Stomach (tissue), 4 donors: ENCODE results near the gene RASSF3.

Experiments
- EP300 ChIP-seq: sonication (generic); formaldehyde crosslinking; IDR thresholded peaks from one replicate; pipeline ENCODE4 v1.6.1; 2017; ENCODE audit warnings: antibody characterized with exemption
- POLR2A ChIP-seq, 4 donors: fragments of 450-650 bp; IDR thresholded peaks; one replicate each; pipeline ENCODE4 v1.6.1; 2016; ENCODE audit warnings: antibody characterized with exemption in 4 of 4, control low read depth in 2 of 4, mild to moderate bottlenecking in 1 of 4, moderate library complexity in 1 of 4
- POLR2AphosphoS5 ChIP-seq, 3 donors: sonication (generic); formaldehyde crosslinking; IDR thresholded peaks; one replicate each; pipeline ENCODE4 v1.6.1; 2016; ENCODE audit warnings: antibody characterized with exemption in 3 of 3
- TF ChIP-seq, protein P1 (sequence below), 7 experiments: fragments of 450-650 bp in 4 of 7; fragments of 200-600 bp in 3 of 7; sonication (generic) in 3 of 7; IDR thresholded peaks; one replicate each; pipeline ENCODE4 v1.5.1; 2016 to 2019; ENCODE audit warnings: antibody characterized with exemption in 7 of 7, control low read depth in 2 of 7, mild to moderate bottlenecking in 1 of 7

DNA sequence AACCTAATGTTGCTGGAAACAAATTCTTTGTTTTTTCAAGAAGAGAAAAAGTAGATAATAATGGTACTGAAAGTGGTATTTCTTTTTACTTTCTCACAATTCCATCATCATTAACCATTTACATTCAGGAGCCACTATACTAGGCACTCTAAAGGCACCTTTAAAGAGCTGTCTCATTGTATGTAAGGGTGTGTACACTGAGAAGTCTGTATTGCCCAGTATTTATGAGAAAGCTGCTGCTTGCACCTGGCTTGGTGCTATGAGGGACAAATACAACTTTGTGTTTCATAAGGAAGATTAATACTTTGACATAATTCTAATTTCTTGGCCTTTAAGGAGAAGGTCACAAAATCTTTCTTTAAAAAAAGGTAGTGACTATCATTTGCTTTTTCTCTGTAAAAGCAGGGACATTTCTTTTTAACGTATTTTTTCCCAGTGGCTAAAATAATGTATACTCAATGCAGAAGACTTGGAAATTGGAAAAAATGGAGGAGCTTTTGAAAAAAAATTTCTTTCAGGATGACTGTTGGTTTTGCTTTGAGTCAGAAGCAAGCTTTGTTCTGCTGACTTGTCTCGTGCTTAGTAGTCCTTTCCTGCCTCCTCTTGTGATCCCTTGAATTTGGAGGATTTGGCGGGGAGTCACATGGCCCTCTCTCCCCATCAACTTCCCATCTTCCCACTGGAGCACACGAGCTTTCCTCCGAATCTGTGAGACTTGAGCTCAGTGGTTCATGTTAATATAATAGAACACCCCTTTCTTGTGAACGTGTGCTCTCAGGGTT is 50.1 kb downstream of the RASSF3 start:
- TF ChIP-seq, protein P1, sequence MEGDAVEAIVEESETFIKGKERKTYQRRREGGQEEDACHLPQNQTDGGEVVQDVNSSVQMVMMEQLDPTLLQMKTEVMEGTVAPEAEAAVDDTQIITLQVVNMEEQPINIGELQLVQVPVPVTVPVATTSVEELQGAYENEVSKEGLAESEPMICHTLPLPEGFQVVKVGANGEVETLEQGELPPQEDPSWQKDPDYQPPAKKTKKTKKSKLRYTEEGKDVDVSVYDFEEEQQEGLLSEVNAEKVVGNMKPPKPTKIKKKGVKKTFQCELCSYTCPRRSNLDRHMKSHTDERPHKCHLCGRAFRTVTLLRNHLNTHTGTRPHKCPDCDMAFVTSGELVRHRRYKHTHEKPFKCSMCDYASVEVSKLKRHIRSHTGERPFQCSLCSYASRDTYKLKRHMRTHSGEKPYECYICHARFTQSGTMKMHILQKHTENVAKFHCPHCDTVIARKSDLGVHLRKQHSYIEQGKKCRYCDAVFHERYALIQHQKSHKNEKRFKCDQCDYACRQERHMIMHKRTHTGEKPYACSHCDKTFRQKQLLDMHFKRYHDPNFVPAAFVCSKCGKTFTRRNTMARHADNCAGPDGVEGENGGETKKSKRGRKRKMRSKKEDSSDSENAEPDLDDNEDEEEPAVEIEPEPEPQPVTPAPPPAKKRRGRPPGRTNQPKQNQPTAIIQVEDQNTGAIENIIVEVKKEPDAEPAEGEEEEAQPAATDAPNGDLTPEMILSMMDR (IDR thresholded peaks at IDR 0.05): no peak
- TF ChIP-seq POLR2AphosphoS5 (IDR thresholded peaks at IDR 0.05) (no peak), EP300 (no peak), POLR2A (IDR thresholded peaks at IDR 0.05) (no peak)
